Epidermal melanocyte (primary cell): ENCODE measurements around the gene CDC16.
A peak's percentile ranks its signal among the peaks of the same experiment; 100 is the strongest.
"Not testable (repeated sequence)": the region's sequence is repeated elsewhere in the genome, so short reads cannot be mapped to it uniquely, and the experiment has no call there.

Experiments
- DNase-seq: peaks from one replicate; pipeline ENCODE4 v3.0.0; 2011; ENCODE audit warnings: low spot score; ENCODE audit not compliant: insufficient read length

Gene CDC16

DNA sequence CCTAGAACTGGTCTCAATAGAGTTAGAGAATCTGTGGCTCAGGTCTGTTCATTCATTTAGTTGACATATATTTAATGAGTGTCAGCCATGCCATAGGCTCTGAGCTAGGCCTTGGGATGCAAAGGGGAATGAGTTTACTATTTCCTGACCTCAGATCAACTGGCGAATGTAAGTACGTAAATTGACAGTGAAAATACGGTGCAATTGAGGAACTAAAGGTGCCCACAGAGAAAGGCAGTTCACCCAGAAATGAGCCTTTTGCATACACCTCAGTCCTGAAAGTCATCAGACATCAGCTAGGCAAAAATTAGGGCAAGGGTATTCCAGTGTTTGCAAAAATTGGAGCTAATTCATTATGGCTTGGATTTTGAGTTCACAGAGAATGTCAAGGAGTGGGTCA, 26.1 kb downstream of the CDC16 start:
- DNase-seq, result no peak

DNA sequence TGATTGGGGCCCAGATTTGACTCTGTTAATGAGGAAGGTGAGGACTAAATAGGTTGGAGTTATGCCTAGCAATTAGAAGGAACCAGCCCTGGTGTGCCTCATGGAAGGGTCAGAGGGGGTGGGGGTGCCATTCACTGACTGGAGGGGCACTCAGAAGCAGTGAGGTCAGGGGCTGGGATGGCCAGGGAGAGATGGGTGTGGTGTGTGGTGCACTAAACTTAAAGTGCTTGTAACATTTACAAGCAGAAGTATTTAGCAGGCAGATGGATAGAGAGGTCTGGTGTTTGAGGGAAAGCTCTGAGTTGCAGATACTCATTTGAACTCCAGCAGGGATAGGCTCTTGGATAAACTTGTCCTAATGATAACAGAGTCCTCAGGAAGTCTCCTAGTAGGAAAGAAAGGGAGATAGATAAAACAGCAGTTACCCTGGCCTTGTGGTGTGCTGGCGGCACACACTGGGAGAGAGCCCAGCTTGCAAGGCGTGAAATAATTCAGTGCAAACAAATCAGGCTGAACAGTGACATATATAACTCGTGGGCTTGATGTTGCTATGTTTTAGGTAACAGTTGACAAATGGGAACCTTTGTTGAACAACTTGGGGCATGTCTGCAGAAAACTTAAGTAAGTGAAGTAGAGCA, 26.8 kb downstream of the CDC16 start:
- DNase-seq, result no peak

- DNase-seq, result no peak
These were observed 28.9 kb downstream of the CDC16 start for GRCh38 chr13:114263578-114263977.

- DNase-seq, result not testable (repeated sequence)
These were observed 29.6 kb downstream of the CDC16 start for GRCh38 chr13:114264313-114264712.

- DNase-seq, result no peak
These were observed 30.4 kb downstream of the CDC16 start for GRCh38 chr13:114264886-114265611.

DNA sequence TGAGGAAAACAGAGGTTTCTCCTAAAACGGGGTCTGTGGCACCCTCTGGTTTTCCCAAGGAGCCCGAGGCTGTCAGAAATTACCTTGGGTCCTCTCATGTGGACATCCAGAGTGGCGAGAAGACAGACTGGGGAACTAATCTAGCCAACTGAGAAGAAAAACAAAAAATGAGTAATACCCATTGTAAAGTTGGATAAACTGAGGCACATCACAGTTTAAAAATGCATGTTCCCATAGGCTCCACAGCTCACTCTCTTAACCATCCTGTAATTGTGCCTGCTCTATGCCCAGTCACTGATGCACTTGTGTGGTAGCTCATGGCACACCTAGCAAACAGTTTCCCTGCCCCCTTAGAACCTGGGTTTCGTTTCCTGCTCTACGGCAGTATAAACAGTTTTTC, 31.5 kb downstream of the CDC16 start:
- DNase-seq, result no peak

- DNase-seq, result no peak
These were observed 33.9 kb downstream of the CDC16 start for GRCh38 chr13:114268344-114269280.

- no peak for DNase-seq
These were observed 34.6 kb downstream of the CDC16 start for GRCh38 chr13:114269281-114269770.

DNA sequence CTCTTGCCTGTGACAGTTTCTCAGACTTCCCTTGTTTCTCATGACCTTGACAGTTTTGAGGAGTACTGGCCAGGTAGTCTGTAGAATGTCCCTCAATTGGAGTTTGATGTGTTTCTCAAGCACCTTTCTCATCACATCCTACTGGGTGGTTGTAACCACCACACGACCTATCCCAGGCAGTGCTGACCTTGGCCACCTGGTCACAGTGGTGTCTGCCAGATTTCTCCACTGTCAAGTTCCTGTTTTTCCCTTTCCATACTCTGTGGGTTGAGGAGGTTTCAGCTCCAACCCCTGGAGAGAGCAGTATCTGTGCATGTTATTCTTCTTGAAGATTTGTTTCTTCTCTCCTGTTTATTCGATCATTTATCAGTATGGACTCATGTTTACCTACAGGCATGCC, 38.3 kb downstream of the CDC16 start:
- DNase-seq, result no peak

- DNase-seq, result no peak
These were observed 40.6 kb downstream of the CDC16 start for GRCh38 chr13:114275304-114275703.

GRCh38 chr13:114279146-114279545, 44.4 kb downstream of the CDC16 start:
- no peak for DNase-seq

GRCh38 chr13:114279758-114280355, 45.2 kb downstream of the CDC16 start:
- DNase-seq, result no peak

GRCh38 chr13:114281351-114282040, 46.8 kb downstream of the CDC16 start, which contains the start of gene UPF3A:
TSS of gene UPF3A (plus strand) at chr13:114281601. CDS start at chr13:114281640, 39 bp downstream.
- DNase-seq, result peak; percentile 82

DNA sequence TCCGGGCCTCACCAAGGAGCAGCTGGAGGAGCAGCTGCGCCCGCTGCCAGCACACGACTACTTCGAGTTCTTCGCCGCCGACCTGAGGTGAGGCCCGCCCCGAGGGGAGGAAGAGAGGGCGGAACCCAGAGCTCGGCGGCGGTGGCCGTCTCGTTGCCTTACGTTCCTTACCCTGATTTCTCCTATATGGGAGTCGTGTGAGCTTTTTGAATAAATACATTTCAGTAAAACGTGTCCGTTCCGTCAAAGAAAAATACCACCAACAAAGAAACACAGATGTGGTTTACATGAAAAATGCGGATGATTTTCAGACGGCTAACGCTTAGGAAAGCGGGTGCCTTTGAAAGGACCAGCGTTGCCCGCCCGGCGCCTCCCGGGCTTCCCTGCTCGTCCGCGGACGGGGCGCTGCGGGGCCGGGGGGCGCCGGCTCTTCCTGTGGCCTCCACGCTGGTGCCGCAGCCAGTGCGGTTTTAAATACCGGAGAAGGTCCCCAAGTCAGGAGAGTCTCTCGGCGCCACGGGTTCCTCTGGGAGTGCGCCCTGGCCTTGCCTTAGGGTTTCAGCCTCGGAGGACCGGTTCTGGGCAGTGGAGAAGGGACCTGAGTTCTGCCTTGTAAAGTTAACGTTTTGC, 47.5 kb downstream of the CDC16 start:
- DNase-seq, result peak; percentile 60

- no peak for DNase-seq
These were observed 48.9 kb downstream of the CDC16 start for GRCh38 chr13:114283576-114283975.

- DNase-seq, result no peak
These were observed 50.0 kb downstream of the CDC16 start for GRCh38 chr13:114284680-114285079.

DNA sequence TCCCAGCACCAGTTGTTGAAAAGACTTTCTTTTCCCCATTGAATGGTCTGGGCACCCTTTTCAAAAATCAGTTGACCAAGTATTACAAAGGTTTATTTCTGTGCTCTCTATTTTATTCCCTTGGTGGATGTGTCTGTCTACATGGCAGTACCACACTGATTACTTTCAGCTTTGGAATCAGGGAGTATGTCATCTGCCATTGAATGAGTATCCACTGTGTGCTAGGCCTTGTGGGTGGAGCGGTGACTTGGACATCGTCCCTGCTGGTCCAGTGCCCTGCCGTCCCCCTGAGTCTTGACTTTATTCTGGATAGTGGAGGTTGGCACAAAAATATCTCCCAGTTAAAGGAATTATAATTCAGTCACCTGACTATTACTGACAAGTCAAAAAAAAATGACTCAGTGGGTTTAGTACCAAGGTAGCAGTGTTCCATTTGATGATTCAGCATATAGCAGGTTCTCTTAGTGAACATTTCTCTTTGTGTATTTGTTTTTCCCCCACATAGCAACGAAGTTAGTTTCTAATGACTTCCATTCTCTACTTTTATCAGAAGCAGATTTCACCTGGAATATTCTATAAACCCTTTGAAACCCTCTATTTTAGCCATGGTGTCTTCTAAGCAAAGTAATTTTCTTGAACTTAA, 50.6 kb downstream of the CDC16 start:
- DNase-seq, result no peak

DNA sequence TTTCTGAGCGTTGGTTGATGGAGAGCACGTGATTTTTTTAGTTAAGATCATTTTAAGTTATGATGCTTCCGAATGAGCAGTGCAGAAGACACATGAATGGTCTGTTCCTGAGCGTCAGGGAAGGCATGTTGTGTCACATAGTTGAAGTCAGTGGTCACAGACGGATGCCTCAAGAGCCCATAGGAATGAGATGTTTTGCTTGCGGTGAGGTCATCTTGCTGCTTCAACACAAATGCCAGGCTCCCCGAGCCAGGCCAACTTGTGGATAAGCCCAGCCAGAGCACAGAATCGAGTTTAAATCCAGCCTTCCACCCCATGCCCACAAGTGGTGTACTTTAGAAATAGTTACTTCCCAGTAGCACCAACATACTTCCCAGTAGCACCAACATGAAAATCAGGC, 52.1 kb downstream of the CDC16 start:
- no peak for DNase-seq

- DNase-seq, result no peak
These were observed 53.5 kb downstream of the CDC16 start for GRCh38 chr13:114288157-114288591.

GRCh38 chr13:114296448-114296847, 61.8 kb downstream of the CDC16 start:
- DNase-seq, result no peak
